Fibroblast of lung (primary cell): Measurements from ENCODE around the gene TMEM266.

Experiments used
- CTCF ChIP-seq, 2 donors: IDR thresholded peaks in 1 of 2; conservative IDR thresholded peaks in 1 of 2; 1 replicate in 1 of 2; 2 replicates in 1 of 2; pipeline ENCODE4 v1.5.1; 2011 to 2012; ENCODE audit warnings: low read length in 2 of 2, control low read depth in 1 of 2, inconsistent platforms in 1 of 2, low read depth in 1 of 2, mild to moderate bottlenecking in 1 of 2
- EZH2 ChIP-seq: IDR thresholded peaks from 2 replicates; pipeline ENCODE4 v1.5.1; 2012; ENCODE audit warnings: low read length, control low read depth, mild to moderate bottlenecking; ENCODE audit errors: missing control alignments

- TF ChIP-seq CTCF (conservative IDR thresholded peaks at IDR 0.05 in 1 of 2, IDR thresholded peaks at IDR 0.05 in 1 of 2; ENCODE audit: low read depth in 1 of 2, low read length in 2 of 2) (no peak), EZH2 (no peak)
Observed at GRCh38 chr15:76150513-76150912, 90.7 kb downstream of the TMEM266 start.
